ENCODE data around the gene PURB.

DNA sequence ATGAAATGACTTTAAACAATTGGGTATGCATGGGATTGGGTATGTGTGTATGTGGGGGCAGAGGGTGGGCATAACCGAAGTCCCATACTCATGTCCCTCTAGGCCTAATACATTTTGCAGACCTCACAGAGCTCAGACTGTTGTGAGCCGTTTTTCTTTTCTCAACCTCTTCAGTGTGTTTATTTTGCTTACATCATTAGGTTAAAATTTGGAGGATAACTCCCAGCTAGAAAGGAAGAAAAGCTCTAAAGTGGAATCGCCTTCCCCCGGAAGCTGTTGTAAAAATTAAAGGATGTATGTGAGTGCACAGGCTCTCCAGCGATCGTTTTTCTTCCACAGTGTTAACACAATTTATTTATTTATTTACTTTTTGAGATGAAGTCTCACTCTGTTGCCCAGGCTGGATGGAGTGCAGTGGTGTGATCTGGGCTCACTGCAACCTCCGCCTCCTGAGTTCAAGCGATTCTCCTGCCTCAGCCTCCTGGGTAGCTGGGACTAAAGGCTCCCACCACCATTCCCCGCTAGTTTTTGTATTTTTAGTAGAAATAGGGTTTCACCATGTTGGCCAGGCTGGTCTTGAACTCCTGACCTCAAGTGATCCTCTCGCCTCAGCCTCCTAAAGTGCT, 36.0 kb downstream of the PURB start:
- TF ChIP-seq, protein P1, sequence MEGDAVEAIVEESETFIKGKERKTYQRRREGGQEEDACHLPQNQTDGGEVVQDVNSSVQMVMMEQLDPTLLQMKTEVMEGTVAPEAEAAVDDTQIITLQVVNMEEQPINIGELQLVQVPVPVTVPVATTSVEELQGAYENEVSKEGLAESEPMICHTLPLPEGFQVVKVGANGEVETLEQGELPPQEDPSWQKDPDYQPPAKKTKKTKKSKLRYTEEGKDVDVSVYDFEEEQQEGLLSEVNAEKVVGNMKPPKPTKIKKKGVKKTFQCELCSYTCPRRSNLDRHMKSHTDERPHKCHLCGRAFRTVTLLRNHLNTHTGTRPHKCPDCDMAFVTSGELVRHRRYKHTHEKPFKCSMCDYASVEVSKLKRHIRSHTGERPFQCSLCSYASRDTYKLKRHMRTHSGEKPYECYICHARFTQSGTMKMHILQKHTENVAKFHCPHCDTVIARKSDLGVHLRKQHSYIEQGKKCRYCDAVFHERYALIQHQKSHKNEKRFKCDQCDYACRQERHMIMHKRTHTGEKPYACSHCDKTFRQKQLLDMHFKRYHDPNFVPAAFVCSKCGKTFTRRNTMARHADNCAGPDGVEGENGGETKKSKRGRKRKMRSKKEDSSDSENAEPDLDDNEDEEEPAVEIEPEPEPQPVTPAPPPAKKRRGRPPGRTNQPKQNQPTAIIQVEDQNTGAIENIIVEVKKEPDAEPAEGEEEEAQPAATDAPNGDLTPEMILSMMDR (IDR thresholded peaks at IDR 0.05), result no peak
- no peak for TF ChIP-seq POLR2A (IDR thresholded peaks at IDR 0.05)
